ENCODE data around the gene MEGF6. TPM values are rescaled to one million over a fixed set of nuclear protein-coding genes. Genes with fewer than 3 reads are reported as not detected.
A peak's percentile ranks its signal among the peaks of the same experiment; 100 is the strongest.

Gene MEGF6
- total RNA-seq, 1 experiment from 2014 or later = 21.3 TPM

DNA sequence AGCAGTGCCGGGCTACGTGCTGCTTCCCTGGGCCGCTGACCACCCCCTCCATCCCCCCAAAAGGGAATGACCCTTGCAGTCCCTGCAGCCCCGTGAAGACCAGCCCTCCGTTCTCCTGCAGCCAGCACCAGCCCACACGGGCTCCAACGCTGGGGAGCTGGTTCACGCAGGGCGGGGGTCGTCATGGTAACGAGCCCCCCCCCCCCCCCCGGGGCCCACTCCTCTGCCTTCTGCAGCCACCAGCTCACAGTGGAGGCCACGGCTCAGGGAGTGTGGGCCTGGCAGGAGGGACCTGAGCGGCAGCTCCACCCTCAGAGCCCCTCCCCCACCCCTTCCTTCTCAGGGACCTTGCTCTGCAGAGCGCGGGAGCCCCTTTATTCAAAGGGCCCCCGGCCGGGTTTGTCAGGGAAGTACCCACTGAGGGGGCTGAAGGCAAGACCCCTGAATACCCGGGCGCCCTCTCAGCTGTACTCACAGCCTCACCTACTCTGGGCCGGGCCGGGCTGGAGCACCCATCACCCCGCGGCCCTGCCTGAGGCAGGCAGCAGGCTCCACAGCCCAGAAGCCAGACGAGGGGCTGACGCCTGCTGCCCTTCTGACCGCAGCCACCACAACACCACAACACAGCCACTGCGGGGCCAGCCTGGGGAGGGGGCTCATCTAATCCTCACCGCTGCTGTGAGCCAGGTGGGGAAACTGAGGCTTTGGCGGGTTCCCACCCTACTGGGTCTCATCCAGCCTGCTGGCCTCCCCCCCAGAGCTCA lies 12.6 kb downstream of the MEGF6 start:
- Histone ChIP-seq H3K4me2 (ENCODE audit: insufficient read depth, insufficient read length, low read length) (no peak overlapping the region), H3K14ac (ENCODE audit: insufficient read depth, low read length) (peak overlapping the region; percentile 33; the same call in 1 of the 2 replicates), H4K8ac (replicated peaks; ENCODE audit: insufficient read length, low read depth, low read length) (no peak overlapping the region), H2BK12ac (ENCODE audit: insufficient read length, low read depth, low read length) (no peak overlapping the region), H3K4ac (ENCODE audit: low read depth, low read length) (no peak overlapping the region), H3K79me2 (ENCODE audit: insufficient read depth, low read length) (no peaks in the 10 kb centered on the region), H3K23ac (ENCODE audit: insufficient read length, low read depth, low read length) (no peak overlapping the region), H2BK20ac (ENCODE audit: low read depth, low read length, poor library complexity, severe bottlenecking) (no peak overlapping the region), H2AK5ac (ENCODE audit: insufficient read length, low read length) (no peak overlapping the region), H4K20me1 (ENCODE audit: control insufficient read depth, insufficient read depth, insufficient read length) (no peaks in the 10 kb centered on the region), H4K5ac (ENCODE audit: insufficient read length, low read depth, low read length) (no peak overlapping the region), H2BK5ac (ENCODE audit: insufficient read length, low read length) (no peak overlapping the region), H3K18ac (ENCODE audit: insufficient read length, low read depth, low read length) (no peak overlapping the region), H3K56ac (ENCODE audit: insufficient read length, low read depth, low read length) (no peak overlapping the region), H3T11ph (ENCODE audit: low read length) (no peak overlapping the region), H4K91ac (ENCODE audit: insufficient read length, low read depth, low read length) (no peak overlapping the region), H3K79me1 (ENCODE audit: insufficient read depth, low read depth, low read length, poor library complexity, severe bottlenecking) (no peaks in the 10 kb centered on the region), H3K27ac (ENCODE audit: insufficient read length, low read depth, low read length) (no peak overlapping the region), H3K9ac (ENCODE audit: extremely low read depth, insufficient read length, low read length) (no peak overlapping the region), H3K23me2 (ENCODE audit: insufficient read length, low read depth, low read length, poor library complexity, severe bottlenecking) (no peaks in the 10 kb centered on the region), H3K27me3 (ENCODE audit: insufficient read depth, low read length) (no peaks in the 10 kb centered on the region), H2BK15ac (ENCODE audit: low read depth, low read length) (no peak overlapping the region), H2AFZ (ENCODE audit: low read length) (no peak overlapping the region), H2BK120ac (ENCODE audit: low read depth, low read length, poor library complexity, severe bottlenecking) (no peak overlapping the region), H3K4me1 (ENCODE audit: insufficient read depth, low read length) (peaks cover 3% of the 10 kb centered on the region; the same call in 1 of the 2 replicates), H3K9me3 (ENCODE audit: control insufficient read depth, low read depth, low read length) (no peaks in the 10 kb centered on the region)
- Mint-ChIP-seq H3K9me3 (no peaks in the 10 kb centered on the region), H3K36me3 (ENCODE audit: insufficient read depth in 1 of 3, low read depth in 3 of 3) (peaks cover 0 to 2% (median 0%) of the 10 kb centered on the region in 3 experiments; a peak in 2 of 7 replicates), H3K27me3 (ENCODE audit: low read depth) (no peaks in the 10 kb centered on the region), H3K27ac (no peak overlapping the region), H3K4me1 (peaks cover 16 to 21% of the 10 kb centered on the region in 2 experiments), H3K4me3 (no peak overlapping the region)
- WGBS (ENCODE audit: extremely low coverage, insufficient read length, low lambda C conversion rate) = no CpG with 5 or more reads among the region's 30 CpGs
- DNase-seq = no peak
- no peak for TF ChIP-seq CTCF (conservative IDR thresholded peaks at IDR 0.05)
